ENCODE data around the gene VEZF1.
"Not testable (repeated sequence)": the region's sequence is repeated elsewhere in the genome, so short reads cannot be mapped to it uniquely, and the experiment has no call there.

VEZF1 gene

DNA sequence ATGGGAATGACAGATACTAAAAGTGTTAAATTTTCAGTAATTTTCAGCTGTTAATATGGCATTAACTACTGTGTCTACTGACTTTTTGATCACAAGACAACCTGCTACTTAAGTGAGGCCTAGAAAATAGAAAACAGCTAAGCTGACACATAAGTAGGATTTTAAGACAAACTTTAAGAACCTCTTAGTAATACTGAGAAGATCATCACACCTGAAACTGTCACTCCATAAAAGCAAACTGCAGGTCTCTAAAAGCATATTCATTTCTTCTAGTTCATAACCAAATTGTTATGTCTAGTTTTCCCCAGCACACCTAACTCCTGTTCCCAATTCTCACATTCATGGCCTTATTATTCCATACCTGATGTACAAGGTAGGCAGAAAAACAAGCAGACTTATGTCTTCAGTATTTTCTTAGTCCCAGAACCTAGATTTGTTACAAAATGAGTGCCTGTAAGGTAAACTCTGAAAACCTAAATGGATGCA is 11.0 kb upstream of the VEZF1 start:
- no peak for DNase-seq

DNA sequence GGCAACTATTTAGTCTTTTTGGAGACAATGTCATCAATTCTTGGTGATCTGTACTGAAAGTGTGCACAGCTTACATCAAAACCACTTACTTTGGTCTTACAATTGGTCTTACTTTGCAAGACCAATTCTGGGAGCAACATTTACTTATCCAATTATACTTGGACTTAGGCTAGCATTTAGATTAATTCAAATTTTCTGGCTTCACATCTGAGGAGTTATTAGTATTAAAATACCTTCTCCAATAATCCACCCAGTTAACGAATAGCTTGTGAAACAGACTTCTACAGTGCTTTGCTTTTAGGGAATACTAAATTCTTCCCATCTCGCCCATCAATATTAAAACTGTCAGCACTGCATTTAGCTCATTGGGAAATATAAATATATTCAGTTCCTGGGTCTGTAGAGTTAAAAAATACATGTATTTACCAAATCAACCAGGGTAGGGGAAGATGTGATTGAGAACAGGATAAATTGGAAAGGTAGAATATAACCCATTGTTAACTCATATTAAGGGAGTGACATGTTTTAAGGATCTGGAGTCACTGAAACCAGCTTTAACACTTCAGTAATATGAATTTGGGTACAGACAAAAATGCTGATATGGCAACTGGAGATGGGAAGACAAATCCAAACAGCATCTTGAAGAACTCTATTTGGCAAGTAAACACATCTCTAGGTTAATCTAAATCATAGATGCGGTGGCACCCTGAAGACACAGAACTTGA is 9.2 kb upstream of the VEZF1 start:
- DNase-seq, result no peak

GRCh38 chr17:57995076-57995956 is 7.3 kb upstream of the VEZF1 start:
- peak; percentile 38 to 79 for DNase-seq

DNA sequence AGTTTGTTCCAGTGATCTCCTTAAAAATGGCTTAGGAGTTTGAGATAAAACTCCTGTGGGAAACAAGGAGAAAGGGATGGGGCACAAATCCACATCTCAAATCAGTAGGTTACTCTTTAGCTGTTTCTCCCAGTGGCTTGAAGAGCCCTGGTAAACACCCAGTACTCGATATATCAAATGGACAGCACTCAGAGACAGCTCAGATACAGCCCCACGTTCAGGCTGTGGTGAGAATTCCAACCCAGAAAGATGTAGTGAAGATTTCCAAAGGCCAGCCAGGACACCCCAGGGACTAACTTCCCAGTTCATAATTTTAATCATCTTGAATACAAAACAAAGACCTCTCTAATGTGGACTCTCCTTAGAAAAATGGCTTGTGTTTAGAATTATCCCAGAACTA is 6.4 kb upstream of the VEZF1 start:
- no peak for DNase-seq

DNA sequence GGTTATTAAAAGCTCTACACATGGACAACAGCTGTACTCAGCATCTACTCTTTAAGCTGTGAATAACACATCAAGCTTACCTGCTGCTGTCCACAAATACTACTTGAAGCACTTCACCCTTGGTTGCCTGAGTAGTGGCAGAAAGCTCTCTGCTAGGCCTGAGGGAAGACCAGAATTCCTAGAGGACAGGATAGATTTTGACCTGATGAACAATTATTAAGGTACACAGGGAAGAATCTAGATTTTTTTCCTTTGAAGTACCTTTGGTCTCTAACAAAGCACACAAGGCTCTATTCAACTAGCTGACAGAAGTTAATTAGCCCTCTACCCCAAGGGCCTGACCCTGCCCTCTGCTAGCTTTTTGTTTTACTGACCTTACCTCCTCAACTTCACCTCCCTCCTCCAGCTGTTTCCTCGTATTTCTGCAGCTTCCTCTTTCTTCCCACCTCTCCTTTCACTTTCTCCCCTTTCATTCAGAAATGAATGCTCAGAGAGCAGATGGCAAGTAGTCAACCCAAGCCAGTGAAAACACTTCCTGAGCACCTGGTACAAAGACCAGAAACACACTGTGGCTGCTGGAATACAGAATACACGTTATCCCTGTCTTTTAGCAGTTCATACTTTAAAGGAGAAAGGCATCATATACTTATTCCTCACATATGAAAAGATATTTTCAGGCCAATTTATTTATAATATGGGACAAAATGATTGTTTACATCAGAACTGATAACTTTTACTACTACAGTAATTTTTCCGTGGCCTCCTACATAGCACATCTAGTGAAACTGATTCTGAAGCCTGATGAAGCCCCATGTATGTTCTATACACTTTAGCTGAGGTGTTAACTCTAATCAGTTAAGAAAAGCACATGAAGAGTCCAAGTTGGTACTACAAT is 5.7 kb upstream of the VEZF1 start:
- DNase-seq, result no peak

- DNase-seq, result no peak
Observed at GRCh38 chr17:57991537-57991936, 3.5 kb upstream of the VEZF1 start.

DNA sequence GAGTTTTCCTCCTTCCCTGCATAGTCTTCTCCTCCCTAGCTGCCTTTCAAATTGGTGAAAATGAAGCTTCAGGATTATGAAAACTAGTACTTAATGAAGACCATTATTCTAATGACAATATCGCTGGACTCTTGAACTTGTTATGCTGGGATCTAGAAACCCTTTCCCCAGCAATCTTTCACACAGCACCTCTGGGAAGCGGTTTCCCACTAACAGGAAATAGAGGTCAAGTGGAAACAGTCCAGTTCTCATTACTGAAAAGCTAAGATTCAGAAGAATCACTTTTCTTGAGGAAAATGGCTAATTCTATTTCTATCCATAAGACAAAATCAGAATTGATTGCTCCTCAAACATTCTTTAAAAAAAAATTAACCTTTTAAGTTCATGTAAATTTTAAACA is 2.0 kb upstream of the VEZF1 start:
- no peak for DNase-seq

- peak in 1 of 2 experiments; percentile 74 for DNase-seq
Observed at GRCh38 chr17:57988301-57989250, 522 bp upstream of the VEZF1 start.

- no peak for DNase-seq
Observed at GRCh38 chr17:57986841-57987580, 1.0 kb downstream of the VEZF1 start.

DNA sequence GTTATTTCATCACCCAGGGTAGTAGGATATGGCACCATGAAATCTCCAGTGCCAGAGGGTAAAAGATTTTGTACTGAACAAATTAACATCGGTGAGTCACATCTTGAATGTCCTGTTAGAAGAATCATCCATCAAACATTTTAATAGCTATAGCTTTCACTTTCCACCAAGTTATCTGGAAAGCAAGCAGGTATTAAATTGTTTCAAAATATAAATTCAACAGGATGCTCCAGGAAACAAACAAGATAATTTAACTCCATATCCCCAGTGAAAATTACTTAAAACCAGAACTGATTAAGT is 2.4 kb downstream of the VEZF1 start:
- DNase-seq, result no peak

DNA sequence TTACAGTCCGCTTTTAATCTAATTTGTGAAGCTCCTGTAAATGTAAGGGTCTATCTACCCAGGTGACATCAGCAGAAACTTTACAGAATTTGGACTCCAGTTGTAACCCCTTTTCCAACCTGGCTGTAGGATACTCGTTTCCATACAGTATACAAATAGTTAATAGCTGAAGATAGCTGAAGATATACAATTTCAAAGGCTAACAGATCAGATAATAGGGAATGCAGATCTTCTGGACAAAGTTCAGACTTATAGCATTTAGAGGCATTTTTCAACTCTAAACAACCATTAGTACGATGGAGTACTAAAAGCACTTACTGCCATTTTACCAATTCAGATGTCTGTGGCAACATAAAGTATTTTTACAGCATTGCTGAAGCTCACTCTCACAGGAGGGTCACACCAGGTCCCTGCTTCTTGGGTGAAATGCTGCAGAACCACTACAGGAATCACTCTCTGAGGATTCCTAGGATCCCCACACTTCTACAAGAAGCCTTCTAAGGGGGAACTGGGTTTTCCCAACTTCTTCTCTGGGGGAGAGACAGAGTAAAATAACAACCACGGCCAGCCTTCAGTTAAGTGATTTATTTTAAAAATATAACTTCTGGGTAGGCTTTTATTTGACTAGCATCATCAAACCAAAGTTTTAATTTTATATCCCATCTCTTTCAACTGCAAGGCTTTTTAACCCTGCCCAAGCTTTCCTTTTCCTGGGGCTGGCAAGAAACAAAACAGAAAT is 2.9 kb downstream of the VEZF1 start:
- DNase-seq, result no peak

- DNase-seq, result no peak
Observed at GRCh38 chr17:57984261-57984890, 3.7 kb downstream of the VEZF1 start.

- no peak for DNase-seq
Observed at GRCh38 chr17:57983446-57983845, 4.6 kb downstream of the VEZF1 start.

- DNase-seq, result no peak
Observed at GRCh38 chr17:57982452-57983170, 5.4 kb downstream of the VEZF1 start.

DNA sequence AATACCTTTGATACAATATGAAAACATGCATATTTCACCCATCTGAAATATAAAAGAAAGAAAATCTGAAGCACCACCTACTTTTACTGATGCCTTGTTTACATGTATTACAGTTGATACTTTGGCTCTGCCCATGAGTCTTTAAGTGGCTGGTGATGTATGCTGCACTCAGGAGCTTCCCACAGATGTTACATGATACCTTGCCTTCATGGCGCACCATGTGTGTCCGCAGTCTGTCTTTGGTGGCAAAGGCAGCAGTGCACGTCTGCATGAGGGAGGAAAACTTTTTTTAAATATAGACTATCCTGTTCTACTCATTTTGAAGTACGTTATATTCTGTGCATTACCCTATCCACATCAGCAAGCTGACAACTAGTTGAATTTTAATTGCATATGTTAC is 7.5 kb downstream of the VEZF1 start:
- DNase-seq, result no peak

- DNase-seq, result no peak
Observed at GRCh38 chr17:57979076-57979475, 9.0 kb downstream of the VEZF1 start.

DNA sequence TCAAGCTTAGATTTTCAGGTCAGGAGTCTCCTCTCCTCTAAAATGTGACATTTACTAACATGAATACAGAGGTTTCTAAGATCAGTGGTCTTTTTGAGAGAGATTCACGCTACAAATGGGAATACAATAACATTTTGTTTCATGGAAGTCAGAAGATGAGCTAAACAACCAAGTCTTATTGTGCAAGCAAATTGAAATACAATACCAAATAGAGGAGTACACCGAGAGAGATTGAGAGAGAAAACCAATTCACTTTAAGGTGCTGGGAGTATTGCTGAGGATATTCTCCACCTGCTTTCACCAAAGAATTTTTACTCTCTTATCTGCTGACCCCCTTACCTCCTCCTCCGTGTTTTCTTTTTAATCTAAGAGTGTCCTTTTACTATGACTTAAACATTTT is 11.5 kb downstream of the VEZF1 start:
- no peak for DNase-seq

DNA sequence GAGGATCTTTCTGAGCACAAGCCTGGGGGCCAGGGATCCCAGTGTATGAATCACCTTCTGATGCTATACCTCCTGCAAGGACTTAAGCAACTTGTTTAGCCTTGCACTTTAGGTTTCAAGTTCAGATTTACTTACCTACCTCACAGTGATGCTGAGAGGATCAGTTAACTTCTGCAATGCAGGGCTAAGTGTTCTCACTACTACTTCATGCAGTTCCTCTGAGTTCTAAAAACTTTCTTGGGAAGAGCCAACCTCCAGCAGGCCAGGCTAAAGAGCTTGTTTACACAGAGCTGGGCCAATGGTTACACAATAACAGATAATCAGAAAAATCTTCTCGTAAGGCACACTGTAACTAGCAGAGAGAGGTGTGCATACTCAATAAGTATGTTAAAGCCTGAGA is 13.0 kb downstream of the VEZF1 start:
- DNase-seq, result no peak

GRCh38 chr17:57974053-57974824 is 13.8 kb downstream of the VEZF1 start:
- not testable (repeated sequence) for DNase-seq

Data from NCI-H446 (cell line).